ENCODE results near the gene SAMD13. TPM values are rescaled to one million over a fixed set of nuclear protein-coding genes. Genes with fewer than 3 reads are reported as not detected.
A peak's percentile ranks its signal among the peaks of the same experiment; 100 is the strongest.

SAMD13 gene
- total and polyA plus RNA-seq, 2 of the 8 experiments (the other 6 are each of a cell fraction or from before 2014, with no cell fraction given), result 0.86 to 2.3 TPM

GRCh38 chr1:84330125-84330984 is 28.8 kb downstream of the SAMD13 start:
- H3K4ac ChIP-seq (replicated peaks; ENCODE audit: insufficient read length, low read depth, low read length), result peak overlapping the region; percentile 49
- no peaks in the 10 kb centered on the region for H4K20me1 ChIP-seq (replicated peaks in 1 of 2; ENCODE audit: control insufficient read depth in 1 of 2, insufficient read depth in 2 of 2, low read length in 2 of 2)
- H3K9ac ChIP-seq (replicated peaks in 1 of 4; ENCODE audit: extremely low read depth in 1 of 4, low read depth in 3 of 4, low read length in 3 of 4), result no peak overlapping the region
- no peak overlapping the region for H3K4me2 ChIP-seq (ENCODE audit: insufficient read depth in 1 of 2, low read depth in 2 of 2, low read length in 2 of 2)
- DNase-seq (ENCODE audit: low read depth in 1 of 2, low spot score in 2 of 2) (no peak), FAIRE-seq (no peak)
- H3K4me3 ChIP-seq (ENCODE audit: extremely low read depth in 1 of 4, insufficient read depth in 2 of 4, low read depth in 3 of 4, low read length in 4 of 4), result no peak overlapping the region
- H4K5ac ChIP-seq (ENCODE audit: insufficient read length, low read depth, low read length), result no peak overlapping the region
- H3K9me3 ChIP-seq (ENCODE audit: insufficient read depth in 2 of 2, low read depth in 1 of 2, low read length in 1 of 2), result no peaks in the 10 kb centered on the region
- no peak overlapping the region for H4K91ac ChIP-seq (replicated peaks; ENCODE audit: insufficient read length, low read length)
- no peak overlapping the region for H2BK15ac ChIP-seq (ENCODE audit: low read length)
- no peak overlapping the region for H2BK120ac ChIP-seq (replicated peaks; ENCODE audit: low read depth, low read length)
- no peak overlapping the region for H4K8ac ChIP-seq (ENCODE audit: extremely low read depth, insufficient read depth, low read length)
- no peak overlapping the region for H2BK5ac ChIP-seq (ENCODE audit: low read depth, low read length)
- H2BK20ac ChIP-seq (ENCODE audit: low read length), result no peak overlapping the region
- no peak overlapping the region for H3K56ac ChIP-seq (replicated peaks; ENCODE audit: insufficient read length, low read depth, low read length)
- no peak overlapping the region for H2BK12ac ChIP-seq (ENCODE audit: low read depth, low read length)
- H3K14ac ChIP-seq (ENCODE audit: insufficient read length), result no peak overlapping the region
- H3K27me3 ChIP-seq (replicated peaks in 1 of 4; ENCODE audit: control insufficient read depth in 3 of 4, extremely low read depth in 1 of 4, insufficient read depth in 3 of 4, low read length in 3 of 4), result no peaks in the 10 kb centered on the region
- ChIA-PET CTCF (ENCODE audit: partially characterized antibody) (no interaction called here), POLR2A (ENCODE audit: partially characterized antibody) (interaction anchor here (1.2 kb wide), 1 partner anchor 41 kb away, joined by 3 read pairs; no protein-coding TSS in a partner anchor)
- H3K27ac ChIP-seq (ENCODE audit: low read depth, low read length), result no peak overlapping the region
- 94% methylated on average over 2 of the region's 2 CpGs; no CpG with 5 or more reads in 1 of the 2 experiments for WGBS, 2 experiments (ENCODE audit: extremely low coverage in 1 of 2, insufficient coverage in 1 of 2, insufficient read length in 1 of 2, insufficient replicate concordance in 2 of 2, low coverage in 1 of 2, low lambda C conversion rate in 2 of 2, missing lambda C conversion rate in 1 of 2)
- H2AK5ac ChIP-seq (ENCODE audit: low read depth, low read length), result no peak overlapping the region
- H3K79me2 ChIP-seq (ENCODE audit: control insufficient read depth in 1 of 2, insufficient read depth in 2 of 2, low read length in 2 of 2), result no peaks in the 10 kb centered on the region
- no peaks in the 10 kb centered on the region for H3K36me3 ChIP-seq (ENCODE audit: control insufficient read depth in 2 of 4, insufficient read depth in 4 of 4, low read length in 3 of 4)
- no peaks in the 10 kb centered on the region for H3K79me1 ChIP-seq (ENCODE audit: low read depth, low read length)
- peaks cover 0 to 4% (median 1%) of the 10 kb centered on the region in 4 experiments; a peak in 2 of 7 replicates for H3K4me1 ChIP-seq (replicated peaks in 1 of 4; ENCODE audit: control insufficient read depth in 3 of 4, insufficient read depth in 4 of 4, low read length in 3 of 4)
- no peak overlapping the region for H2AFZ ChIP-seq (ENCODE audit: low read length)
- no peak overlapping the region for H3K23ac ChIP-seq (ENCODE audit: insufficient read length)
- H3K18ac ChIP-seq (ENCODE audit: extremely low read depth, low read length), result no peak overlapping the region
- no peaks in the 10 kb centered on the region for H3K23me2 ChIP-seq (ENCODE audit: low read depth, low read length)
- no peak for TF ChIP-seq EGR1 (IDR thresholded peaks at IDR 0.05; ENCODE audit: borderline replicate concordance, low read depth, low read length)
- TF ChIP-seq KDM4A (IDR thresholded peaks at IDR 0.05; ENCODE audit: low read depth, low read length, severe bottlenecking), result no peak
- TF ChIP-seq NRF1 (IDR thresholded peaks at IDR 0.05; ENCODE audit: low read depth, low read length), result no peak
- TF ChIP-seq TCF12 (IDR thresholded peaks at IDR 0.05; ENCODE audit: low read depth, low read length), result no peak
- no peak for TF ChIP-seq POLR2A (IDR thresholded peaks at IDR 0.05; ENCODE audit: control extremely low read depth in 1 of 2, low read depth in 2 of 2, low read length in 2 of 2)
- no peak for TF ChIP-seq TEAD4 (IDR thresholded peaks at IDR 0.05; ENCODE audit: low read depth, low read length)
- TF ChIP-seq HDAC2 (IDR thresholded peaks at IDR 0.05; ENCODE audit: borderline replicate concordance in 1 of 2, low read depth in 2 of 2, low read length in 2 of 2), result no peak
- no peak for TF ChIP-seq JUN (IDR thresholded peaks at IDR 0.05; ENCODE audit: low read depth, low read length)
- no peak for TF ChIP-seq KDM1A (IDR thresholded peaks at IDR 0.05; ENCODE audit: borderline replicate concordance, low read length)
- TF ChIP-seq POU5F1 (IDR thresholded peaks at IDR 0.05; ENCODE audit: low read depth, low read length), result no peak
- TF ChIP-seq MAX (IDR thresholded peaks at IDR 0.05), result no peak
- no peak for TF ChIP-seq BACH1 (IDR thresholded peaks at IDR 0.05; ENCODE audit: low read length)
- TF ChIP-seq RFX5 (IDR thresholded peaks at IDR 0.05; ENCODE audit: borderline replicate concordance, low read depth, low read length), result no peak
